NCI-H774 (cell line): ENCODE results near the gene PCDHA7.
"Not testable (repeated sequence)": the region's sequence is repeated elsewhere in the genome, so short reads cannot be mapped to it uniquely, and the experiment has no call there.

Experiments used
- DNase-seq: peaks from one replicate; lab custom pipeline; 2025; lab: John Stamatoyannopoulos, UW

The PCDHA7 gene

DNA sequence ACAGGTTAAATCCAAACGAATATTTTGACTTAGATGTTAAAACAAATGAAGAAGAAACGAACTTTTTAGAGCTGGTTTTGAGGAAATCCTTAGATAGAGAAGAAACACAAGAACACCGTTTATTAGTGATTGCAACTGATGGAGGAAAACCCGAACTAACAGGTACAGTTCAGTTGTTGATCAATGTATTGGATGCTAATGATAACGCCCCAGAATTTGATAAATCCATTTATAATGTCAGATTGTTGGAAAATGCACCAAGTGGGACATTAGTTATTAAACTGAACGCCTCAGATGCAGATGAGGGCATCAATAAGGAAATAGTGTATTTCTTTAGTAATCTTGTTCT is 11.8 kb upstream of the PCDHA7 start:
- DNase-seq: no peak

- DNase-seq: not testable (repeated sequence)
Measured at GRCh38 chr5:140822969-140823368, 11.1 kb upstream of the PCDHA7 start.

DNA sequence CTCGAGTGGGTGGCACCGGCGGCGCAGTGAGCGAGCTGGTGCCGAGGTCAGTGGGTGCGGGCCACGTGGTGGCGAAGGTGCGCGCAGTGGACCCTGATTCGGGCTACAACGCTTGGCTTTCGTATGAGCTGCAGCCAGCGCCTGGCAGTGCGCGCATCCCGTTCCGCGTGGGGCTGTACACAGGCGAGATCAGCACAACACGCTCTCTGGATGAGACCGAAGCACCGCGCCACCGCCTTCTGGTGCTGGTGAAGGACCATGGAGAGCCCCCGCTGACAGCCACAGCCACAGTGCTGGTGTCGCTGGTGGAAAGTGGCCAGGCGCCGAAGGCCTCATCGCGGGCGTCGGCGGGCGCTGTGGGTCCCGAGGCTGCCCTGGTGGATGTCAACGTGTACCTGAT is 10.6 kb upstream of the PCDHA7 start:
- no peak for DNase-seq

DNA sequence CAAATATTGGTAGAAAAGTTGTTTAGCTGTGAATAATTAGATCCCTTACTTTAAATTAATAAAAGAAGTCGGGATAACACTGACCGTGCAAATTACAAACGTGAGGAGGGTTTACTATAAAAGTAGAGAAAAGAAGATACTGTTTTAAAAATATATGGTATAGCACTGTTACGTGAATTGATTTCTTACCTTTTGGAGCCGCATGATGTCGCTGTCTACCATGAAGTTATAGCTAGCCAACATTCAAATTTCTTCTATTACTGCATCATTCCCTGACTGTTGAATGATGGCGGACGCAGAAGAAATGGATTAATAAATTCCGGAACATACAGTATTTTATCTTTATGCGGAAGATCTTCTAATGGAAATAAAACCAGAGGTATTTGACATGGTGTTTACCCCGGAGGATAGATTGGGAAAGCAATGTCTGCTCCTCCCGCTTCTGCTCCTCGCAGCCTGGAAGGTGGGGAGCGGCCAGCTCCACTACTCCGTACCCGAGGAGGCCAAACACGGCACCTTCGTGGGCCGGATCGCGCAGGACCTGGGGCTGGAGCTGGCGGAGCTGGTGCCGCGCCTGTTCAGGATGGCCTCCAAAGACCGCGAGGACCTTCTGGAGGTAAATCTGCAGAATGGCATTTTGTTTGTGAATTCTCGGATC is 6.2 kb upstream of the PCDHA7 start, which contains the start of gene PCDHA6:
PCDHA6 (plus strand) TSS at position 257 of the 658 bp plus-strand sequence; CDS start at position 389, 132 bp downstream.
- DNase-seq: no peak

DNA sequence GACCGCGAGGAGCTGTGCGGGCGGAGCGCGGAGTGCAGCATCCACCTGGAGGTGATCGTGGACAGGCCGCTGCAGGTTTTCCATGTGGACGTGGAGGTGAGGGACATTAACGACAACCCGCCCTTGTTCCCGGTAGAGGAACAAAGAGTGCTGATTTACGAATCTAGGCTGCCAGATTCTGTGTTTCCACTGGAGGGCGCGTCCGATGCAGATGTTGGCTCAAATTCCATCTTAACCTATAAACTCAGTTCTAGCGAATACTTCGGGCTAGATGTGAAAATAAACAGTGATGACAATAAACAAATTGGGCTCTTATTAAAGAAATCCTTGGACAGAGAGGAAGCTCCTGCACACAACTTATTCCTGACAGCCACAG is 5.7 kb upstream of the PCDHA7 start:
- DNase-seq: no peak

- not testable (repeated sequence) for DNase-seq
Measured at GRCh38 chr5:140829511-140830501, 4.3 kb upstream of the PCDHA7 start.

DNA sequence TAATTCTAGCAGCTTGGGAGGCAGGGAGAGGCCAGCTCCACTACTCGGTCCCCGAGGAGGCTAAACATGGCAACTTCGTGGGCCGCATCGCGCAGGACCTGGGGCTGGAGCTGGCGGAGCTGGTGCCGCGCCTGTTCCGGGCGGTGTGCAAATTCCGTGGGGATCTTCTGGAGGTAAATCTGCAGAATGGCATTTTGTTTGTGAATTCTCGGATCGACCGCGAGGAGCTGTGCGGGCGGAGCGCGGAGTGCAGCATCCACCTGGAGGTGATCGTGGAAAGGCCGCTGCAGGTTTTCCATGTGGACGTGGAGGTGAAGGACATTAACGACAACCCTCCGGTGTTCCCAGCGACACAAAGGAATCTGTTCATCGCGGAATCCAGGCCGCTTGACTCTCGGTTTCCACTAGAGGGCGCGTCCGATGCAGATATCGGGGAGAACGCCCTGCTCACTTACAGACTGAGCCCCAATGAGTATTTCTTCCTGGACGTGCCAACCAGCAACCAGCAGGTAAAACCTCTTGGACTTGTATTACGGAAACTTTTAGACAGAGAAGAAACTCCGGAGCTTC is 455 bp downstream of the PCDHA7 start:
- not testable (repeated sequence) for DNase-seq

DNA sequence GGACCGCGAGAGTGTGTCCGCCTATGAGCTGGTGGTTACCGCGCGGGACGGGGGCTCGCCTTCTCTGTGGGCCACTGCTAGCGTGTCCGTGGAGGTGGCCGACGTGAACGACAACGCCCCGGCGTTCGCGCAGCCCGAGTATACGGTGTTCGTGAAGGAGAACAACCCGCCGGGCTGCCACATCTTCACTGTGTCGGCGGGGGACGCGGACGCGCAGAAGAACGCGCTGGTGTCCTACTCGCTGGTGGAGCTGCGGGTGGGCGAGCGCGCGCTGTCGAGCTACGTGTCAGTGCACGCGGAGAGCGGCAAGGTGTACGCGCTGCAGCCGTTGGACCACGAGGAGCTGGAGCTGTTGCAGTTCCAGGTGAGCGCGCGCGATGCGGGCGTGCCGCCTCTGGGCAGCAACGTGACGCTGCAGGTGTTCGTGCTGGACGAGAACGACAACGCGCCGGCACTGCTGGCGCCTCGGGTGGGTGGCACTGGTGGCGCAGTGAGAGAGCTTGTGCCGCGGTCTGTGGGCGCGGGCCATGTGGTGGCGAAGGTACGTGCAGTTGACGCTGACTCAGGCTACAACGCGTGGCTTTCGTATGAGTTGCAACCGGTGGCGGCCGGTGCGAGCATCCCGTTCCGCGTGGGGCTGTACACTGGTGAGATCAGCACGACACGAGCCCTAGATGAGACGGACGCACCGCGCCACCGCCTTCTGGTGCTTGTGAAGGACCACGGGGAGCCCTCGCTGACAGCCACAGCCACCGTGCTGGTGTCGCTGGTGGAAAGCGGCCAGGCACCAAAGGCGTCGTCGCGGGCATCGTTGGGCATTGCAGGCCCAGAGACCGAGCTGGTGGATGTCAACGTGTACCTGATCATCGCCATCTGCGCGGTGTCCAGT is 1.8 kb downstream of the PCDHA7 start:
- DNase-seq: no peak

DNA sequence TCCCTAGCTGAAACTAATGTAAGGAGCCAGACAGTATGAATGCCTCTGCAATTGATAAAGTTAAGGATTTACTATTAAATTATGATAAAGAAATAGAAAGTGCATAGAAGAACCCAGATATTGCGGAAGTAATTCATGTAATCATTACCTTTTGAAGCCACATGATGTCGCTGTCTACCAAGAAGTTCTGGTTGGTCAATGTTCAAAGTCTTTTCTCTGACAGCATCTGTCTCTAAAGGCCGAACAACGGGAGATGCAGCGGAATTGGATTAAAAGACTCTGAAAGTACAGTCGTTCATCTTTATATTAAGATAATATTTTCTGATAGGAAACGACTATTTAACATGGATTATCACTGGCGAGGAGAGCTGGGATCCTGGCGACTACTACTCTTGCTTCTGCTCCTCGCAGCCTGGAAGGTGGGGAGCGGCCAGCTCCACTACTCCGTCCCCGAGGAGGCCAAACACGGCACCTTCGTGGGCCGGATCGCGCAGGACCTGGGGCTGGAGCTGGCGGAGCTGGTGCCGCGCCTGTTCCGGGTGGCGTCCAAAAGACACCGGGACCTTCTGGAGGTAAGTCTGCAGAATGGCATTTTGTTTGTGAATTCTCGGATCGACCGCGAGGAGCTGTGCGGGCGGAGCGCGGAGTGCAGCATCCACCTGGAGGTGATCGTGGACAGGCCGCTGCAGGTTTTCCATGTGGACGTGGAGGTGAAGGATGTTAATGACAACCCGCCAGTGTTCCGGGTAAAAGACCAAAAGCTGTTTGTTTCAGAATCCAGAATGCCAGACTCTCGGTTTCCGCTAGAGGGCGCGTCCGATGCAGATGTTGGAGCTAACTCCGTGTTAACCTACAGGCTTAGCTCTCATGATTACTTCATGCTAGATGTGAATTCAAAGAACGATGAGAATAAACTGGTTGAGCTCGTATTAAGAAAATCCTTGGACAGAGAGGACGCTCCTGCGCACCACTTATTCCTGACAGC is 7.2 kb downstream of the PCDHA7 start, which contains the start of gene PCDHA8:
PCDHA8 (plus strand) TSS at position 210 of the 985 bp plus-strand sequence; CDS start at position 345, 135 bp downstream.
- DNase-seq: no peak

DNA sequence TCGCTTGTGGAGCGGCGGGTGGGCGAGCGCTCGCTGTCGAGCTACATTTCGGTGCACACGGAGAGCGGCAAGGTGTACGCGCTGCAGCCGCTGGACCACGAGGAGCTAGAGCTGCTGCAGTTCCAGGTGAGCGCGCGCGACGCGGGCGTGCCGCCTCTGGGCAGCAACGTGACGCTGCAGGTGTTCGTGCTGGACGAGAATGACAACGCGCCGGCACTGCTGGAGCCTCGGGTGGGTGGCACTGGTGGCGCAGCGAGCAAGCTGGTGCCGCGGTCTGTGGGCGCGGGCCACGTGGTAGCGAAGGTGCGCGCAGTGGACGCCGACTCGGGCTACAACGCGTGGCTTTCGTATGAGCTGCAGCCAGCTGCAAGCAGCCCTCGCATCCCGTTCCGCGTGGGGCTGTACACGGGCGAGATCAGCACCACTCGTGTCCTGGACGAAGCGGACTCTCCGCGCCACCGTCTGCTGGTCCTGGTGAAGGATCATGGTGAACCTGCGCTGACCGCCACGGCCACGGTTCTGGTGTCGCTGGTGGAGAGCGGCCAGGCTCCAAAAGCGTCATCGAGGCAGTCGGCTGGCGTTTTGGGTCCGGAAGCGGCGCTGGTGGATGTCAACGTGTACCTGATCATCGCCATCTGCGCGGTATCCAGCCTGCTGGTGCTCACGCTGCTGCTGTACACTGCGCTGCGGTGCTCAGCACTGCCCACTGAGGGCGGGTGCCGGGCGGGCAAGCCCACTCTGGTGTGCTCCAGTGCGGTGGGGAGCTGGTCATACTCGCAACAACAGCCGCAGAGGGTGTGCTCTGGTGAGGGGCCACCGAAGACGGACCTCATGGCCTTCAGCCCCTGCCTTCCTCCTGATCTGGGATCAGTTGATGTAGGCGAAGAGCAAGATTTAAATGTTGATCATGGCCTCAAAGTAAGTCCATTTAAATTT is 9.0 kb downstream of the PCDHA7 start:
- DNase-seq: no peak

DNA sequence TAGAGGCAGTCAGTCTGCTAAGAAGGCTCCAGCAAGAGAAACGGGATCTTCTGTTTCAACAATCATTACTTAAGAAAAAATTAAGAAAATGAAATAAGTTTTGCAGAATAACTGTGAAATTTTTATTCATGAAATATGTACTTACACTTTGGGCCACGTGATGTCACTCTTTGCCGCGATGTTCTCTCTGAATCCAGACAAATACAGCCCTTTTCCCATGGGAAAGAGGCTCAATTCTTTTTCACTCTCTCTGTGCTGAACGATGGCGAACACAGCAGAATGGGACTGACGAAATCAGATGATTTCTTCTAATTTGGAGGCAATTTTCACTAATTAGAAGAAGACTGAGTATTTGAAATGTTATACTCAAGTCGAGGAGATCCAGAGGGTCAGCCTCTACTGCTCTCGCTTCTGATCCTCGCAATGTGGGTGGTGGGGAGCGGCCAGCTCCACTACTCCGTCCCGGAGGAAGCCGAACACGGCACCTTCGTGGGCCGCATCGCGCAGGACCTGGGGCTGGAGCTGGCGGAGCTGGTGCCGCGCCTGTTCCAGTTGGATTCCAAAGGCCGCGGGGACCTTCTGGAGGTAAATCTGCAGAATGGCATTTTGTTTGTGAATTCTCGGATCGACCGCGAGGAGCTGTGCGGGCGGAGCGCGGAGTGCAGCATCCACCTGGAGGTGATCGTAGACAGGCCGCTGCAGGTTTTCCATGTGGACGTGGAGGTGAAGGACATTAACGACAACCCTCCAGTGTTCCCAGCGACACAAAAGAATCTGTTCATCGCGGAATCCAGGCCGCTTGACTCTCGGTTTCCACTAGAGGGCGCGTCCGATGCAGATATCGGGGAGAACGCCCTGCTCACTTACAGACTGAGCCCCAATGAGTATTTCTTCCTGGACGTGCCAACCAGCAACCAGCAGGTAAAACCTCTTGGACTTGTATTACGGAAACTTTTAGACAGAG is 14.4 kb downstream of the PCDHA7 start, which contains the start of gene PCDHA9:
PCDHA9 (plus strand) TSS at position 244 of the 964 bp plus-strand sequence; CDS start at position 358, 114 bp downstream.
- DNase-seq: not testable (repeated sequence)

DNA sequence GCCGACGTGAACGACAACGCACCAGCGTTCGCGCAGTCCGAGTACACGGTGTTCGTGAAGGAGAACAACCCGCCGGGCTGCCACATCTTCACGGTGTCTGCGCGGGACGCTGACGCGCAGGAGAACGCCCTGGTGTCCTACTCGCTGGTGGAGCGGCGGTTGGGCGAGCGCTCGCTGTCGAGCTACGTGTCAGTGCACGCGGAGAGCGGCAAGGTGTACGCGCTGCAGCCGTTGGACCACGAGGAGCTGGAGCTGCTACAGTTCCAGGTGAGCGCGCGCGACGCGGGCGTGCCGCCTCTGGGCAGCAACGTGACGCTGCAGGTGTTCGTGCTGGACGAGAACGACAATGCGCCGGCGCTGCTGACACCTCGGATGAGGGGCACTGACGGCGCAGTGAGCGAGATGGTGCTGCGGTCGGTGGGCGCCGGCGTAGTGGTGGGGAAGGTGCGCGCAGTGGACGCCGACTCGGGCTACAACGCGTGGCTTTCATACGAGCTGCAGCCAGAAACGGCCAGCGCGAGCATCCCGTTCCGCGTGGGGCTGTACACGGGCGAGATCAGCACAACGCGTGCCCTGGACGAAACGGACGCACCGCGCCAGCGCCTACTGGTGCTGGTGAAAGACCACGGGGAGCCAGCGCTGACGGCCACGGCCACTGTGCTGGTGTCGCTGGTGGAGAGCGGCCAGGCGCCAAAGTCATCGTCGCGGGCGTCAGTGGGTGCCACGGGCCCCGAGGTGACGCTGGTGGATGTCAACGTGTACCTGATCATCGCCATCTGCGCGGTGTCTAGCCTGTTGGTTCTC is 16.0 kb downstream of the PCDHA7 start:
- not testable (repeated sequence) for DNase-seq

DNA sequence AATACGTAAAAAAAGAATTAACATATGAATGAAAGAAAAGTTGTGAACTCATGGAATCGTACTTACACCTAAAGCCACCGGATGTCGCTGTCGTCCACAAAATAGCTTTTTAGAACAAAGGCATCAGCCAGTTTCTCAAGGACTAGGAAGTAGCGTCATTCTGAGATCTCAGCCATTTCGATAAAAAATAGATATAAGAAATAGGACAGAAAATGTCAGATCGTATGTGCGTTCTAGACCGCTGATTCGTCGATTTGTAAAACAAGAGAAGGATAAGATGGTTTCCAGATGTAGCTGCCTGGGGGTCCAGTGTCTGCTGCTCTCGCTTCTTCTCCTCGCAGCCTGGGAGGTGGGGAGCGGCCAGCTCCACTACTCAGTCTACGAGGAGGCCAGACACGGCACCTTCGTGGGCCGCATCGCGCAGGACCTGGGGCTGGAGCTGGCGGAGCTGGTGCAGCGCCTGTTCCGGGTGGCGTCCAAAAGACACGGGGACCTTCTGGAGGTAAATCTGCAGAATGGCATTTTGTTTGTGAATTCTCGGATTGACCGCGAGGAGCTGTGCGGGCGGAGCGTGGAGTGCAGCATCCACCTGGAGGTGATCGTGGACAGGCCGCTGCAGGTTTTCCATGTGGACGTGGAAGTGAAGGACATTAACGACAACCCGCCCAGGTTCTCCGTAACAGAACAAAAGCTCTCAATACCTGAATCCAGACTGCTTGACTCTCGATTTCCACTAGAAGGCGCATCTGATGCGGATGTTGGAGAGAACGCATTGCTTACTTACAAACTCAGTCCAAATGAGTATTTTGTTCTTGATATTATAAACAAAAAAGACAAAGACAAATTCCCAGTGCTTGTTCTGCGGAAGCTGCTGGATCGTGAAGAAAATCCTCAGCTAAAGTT is 22.0 kb downstream of the PCDHA7 start, which contains the start of gene PCDHA10:
PCDHA10 (plus strand) TSS at position 126 of the 903 bp plus-strand sequence; CDS start at position 278, 152 bp downstream.
- no peak for DNase-seq

DNA sequence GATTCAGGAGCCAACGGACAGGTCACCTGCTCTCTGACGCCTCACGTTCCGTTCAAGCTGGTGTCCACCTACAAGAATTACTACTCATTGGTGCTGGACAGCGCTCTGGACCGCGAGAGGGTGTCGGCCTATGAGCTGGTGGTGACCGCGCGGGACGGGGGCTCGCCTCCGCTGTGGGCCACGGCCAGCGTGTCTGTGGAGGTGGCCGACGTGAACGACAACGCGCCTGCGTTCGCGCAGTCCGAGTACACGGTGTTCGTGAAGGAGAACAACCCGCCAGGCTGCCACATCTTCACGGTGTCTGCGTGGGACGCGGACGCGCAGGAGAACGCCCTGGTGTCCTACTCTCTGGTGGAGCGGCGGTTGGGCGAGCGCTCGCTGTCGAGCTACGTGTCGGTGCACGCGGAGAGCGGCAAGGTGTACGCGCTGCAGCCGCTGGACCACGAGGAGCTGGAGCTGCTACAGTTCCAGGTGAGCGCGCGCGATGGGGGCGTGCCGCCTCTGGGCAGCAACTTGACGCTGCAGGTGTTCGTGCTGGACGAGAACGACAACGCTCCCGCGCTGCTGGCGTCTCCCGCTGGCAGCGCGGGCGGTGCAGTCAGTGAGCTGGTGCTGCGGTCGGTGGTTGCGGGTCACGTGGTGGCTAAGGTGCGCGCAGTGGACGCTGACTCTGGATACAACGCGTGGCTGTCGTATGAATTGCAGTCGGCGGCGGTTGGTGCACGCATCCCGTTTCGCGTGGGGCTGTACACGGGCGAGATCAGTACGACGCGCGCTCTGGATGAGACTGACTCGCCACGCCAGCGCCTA is 23.3 kb downstream of the PCDHA7 start:
- no peak for DNase-seq

GRCh38 chr5:140857987-140858240 is 23.8 kb downstream of the PCDHA7 start:
- DNase-seq: no peak
